ENCODE measurements around the gene KCNH6.

The KCNH6 gene, protein sequence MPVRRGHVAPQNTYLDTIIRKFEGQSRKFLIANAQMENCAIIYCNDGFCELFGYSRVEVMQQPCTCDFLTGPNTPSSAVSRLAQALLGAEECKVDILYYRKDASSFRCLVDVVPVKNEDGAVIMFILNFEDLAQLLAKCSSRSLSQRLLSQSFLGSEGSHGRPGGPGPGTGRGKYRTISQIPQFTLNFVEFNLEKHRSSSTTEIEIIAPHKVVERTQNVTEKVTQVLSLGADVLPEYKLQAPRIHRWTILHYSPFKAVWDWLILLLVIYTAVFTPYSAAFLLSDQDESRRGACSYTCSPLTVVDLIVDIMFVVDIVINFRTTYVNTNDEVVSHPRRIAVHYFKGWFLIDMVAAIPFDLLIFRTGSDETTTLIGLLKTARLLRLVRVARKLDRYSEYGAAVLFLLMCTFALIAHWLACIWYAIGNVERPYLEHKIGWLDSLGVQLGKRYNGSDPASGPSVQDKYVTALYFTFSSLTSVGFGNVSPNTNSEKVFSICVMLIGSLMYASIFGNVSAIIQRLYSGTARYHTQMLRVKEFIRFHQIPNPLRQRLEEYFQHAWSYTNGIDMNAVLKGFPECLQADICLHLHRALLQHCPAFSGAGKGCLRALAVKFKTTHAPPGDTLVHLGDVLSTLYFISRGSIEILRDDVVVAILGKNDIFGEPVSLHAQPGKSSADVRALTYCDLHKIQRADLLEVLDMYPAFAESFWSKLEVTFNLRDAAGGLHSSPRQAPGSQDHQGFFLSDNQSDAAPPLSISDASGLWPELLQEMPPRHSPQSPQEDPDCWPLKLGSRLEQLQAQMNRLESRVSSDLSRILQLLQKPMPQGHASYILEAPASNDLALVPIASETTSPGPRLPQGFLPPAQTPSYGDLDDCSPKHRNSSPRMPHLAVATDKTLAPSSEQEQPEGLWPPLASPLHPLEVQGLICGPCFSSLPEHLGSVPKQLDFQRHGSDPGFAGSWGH

DNA sequence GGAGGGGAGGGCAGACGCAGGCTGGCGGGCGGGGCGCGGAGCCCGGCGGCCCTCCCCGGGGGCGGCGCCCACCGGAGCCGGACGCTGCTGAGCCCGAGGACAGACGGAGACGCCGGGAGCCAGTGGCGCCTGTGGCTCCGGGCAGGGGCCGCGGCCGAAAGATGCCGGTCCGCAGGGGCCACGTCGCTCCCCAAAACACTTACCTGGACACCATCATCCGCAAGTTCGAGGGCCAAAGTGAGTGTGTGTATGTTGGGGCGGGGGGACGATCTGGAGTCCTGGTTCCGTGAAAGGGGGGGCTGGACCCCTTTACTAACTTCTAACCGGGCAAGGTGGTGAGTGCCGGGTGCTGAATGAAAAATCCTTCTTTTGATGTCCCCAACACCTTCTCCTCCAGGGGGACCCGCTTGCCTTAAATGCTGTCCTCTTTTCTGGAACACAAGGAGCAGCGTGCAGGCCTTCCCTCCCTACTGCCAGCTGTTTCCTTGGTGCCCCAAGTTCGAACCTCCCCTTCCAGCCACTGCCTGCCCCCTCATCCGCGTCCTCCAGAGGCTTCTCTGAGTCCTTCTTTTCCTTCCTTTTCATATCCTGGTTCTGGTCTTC is at the start of gene KCNH6:
TSS of gene KCNH6 (plus strand) at position 106 of the 603 bp plus-strand sequence. CDS start at position 162, 56 bp downstream.
- peak; percentile 25 for DNase-seq

DNA sequence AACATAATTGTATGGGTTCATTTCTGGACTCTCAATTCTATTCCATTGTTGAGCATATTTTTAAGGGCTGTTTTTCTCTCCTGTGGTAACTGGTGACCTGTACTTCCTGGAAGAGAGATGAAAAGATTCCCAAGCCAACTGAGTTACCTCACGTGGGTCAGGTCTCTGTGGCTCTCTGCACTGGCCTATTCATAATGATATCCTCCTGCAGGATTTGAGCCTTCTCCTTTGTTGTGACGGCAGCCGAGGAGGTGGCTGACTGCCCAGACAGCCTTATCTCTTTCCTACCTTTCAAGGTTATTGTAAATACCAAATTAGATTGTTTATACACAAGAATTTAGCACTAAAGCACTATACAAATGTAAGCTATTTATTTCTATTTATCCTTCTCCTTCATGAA is 49.0 kb upstream of the KCNH6 start:
- DNase-seq = no peak

- DNase-seq = no peak
Observed at GRCh38 chr17:63474586-63475460, 48.3 kb upstream of the KCNH6 start.

DNA sequence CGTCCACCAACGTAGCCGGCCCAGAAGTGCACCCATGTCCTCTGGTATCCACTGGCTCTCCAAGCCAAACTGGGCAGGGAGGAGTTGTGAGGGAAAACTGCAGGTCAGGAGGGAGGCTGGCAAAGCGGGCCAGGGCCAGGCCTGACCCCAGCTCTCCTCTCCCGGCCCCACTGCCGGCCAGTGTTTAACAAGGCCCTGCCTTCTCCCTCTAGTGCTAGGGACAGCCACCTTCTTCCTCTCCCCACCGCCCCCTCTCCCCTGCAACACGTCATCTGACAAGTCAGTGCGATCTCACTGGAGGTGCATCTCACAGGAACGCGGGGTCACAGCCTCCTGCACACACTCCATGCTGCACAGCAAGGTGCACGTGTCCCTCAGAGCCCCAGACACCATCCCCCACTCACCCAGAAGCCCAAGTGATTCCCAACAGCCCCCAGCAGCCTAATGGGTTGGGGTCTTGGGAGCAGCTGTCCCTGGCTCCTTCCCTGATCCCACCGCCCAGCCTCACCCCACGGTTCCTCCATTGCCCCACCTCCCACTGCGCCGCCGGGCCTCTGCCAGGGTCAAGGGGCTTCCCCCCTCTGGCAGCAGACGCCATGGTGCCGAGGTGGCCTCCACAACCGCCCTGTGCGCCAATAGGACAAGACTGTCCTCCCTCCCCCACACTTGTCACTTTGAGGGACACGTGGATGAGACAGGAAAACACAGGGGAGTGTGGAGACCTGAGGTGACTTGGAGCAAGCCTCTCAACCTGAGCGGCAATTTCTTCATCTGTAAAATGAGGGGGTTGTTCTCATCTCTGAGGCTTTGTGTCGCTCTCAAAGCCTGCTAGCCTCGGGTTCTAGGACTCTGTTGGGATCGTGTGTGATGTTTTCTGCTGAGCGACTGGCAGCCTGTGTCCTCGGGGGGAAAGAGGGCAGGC is 47.4 kb upstream of the KCNH6 start:
- no peak for DNase-seq

DNA sequence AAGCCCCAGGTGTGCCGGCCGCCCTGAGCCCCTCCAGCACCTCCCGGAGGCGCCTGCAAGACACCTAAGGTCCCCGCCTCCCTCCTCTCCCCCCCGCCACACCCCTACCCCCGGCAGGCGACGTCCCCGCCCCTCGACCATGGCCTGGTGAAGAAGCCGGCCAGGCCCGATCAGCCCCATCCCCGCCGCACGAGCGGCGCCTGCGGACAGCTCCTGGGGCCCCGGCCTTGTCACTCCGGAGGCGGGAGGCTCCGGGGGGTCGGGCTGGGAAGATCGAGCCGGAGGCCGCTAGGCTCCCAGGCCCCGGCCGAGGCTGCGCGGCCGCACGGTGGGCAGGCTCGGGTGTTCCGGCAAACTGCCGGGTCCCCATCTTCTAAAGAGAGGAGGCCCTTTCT is 46.7 kb upstream of the KCNH6 start:
- DNase-seq = peak; percentile 45

DNA sequence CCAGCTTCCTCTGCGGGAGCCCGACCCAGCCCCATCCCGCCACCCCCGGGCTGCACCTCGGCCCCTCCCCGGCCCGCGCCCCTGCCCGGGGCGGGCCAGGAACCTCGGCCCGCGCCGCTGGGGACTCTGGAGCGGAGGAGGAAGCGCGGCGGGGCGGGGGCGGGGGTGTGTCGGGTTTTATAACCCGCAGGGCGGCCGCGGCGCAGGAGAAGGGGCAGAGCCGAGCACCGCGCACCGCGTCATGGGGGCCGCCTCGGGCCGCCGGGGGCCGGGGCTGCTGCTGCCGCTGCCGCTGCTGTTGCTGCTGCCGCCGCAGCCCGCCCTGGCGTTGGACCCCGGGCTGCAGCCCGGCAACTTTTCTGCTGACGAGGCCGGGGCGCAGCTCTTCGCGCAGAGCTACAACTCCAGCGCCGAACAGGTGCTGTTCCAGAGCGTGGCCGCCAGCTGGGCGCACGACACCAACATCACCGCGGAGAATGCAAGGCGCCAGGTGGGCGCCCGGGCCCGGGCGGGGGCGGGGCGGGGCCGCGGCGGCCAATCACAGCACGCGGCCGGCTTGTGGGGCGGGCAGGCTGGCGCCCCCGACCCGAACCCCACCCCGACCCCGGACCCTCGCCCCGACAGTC is 46.2 kb upstream of the KCNH6 start, which contains the start of gene ACE:
TSS of gene ACE (plus strand) at position 208 of the 626 bp plus-strand sequence. CDS start at position 242, 34 bp downstream.
- peak; percentile 65 for DNase-seq

- peak; percentile 32 for DNase-seq
Observed at GRCh38 chr17:63477480-63478440, 45.4 kb upstream of the KCNH6 start.

GRCh38 chr17:63478814-63479494 is 44.2 kb upstream of the KCNH6 start:
- peak; percentile 95 for DNase-seq

DNA sequence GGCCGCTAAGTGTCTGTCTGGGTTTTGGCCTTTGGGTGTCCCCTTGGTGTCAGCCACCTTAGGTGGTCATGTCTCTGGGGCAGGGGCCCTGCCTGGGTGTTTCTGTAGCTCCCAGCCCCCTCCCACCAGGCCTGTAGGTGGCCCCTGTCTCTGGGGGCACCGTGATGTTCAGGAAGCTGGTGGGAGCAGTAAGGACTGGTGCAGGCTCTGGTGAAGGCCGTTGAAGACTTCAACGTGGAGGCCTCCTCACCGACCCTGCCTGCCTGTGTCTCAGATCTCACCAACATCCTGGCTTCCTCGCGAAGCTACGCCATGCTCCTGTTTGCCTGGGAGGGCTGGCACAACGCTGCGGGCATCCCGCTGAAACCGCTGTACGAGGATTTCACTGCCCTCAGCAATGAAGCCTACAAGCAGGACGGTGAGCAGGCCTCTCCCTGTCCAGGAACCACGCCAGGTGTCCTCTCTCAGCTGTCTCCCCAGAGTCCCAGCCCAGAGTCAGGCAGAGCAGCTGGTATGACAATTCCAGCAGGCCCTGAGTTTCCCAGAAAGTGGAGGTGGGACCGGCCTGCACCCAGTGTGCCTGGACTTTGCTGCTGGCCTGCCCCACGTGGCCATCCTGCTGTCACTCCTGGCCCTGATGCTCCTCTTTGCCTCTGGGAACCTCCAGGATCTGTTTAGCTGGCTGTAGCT is 43.5 kb upstream of the KCNH6 start:
- no peak for DNase-seq

GRCh38 chr17:63480192-63480784 is 42.9 kb upstream of the KCNH6 start:
- no peak for DNase-seq

DNA sequence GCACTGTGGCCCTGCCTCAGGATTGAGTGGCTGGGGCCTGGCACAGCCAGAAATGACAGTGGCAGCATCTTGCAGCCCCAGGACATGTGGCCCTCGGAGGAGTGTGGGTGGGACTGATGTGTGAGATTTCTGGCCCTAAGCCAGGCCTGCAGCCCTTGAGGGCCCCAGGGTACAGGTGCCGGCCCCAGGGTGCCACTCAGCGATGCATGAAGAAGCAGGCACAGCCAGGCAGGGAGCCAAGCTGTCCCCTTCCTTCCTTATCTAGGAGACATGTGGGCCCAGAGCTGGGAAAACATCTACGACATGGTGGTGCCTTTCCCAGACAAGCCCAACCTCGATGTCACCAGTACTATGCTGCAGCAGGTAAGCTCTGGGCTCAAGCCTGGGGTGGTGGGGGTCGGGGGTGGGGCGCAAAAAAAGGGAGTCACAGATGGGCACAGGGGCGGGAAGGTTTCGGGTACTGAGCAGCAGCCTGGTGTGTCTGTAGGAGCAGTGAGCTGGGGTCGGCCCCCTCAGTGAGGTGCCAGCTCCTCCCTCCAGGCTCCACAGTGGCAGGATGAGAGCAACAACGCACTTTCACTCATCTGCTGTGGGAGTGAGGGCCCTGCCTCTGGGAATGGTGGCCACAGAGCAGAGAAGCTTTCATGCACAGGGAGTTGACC is 42.2 kb upstream of the KCNH6 start:
- no peak for DNase-seq

DNA sequence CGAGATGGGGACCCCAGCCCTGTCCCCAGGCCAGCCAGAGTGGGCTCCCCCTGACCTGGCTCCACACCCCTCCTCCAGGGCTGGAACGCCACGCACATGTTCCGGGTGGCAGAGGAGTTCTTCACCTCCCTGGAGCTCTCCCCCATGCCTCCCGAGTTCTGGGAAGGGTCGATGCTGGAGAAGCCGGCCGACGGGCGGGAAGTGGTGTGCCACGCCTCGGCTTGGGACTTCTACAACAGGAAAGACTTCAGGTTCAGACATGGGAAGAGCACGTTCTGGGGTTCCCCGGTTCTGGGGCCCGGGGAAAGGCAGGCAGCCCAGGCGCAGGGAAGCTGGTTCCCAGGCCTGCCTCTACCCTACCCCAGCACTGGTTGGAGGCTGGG is 41.7 kb upstream of the KCNH6 start:
- DNase-seq = no peak

- DNase-seq = no peak
Observed at GRCh38 chr17:63482509-63482908, 40.6 kb upstream of the KCNH6 start.

- DNase-seq = no peak
Observed at GRCh38 chr17:63483038-63483437, 40.1 kb upstream of the KCNH6 start.

DNA sequence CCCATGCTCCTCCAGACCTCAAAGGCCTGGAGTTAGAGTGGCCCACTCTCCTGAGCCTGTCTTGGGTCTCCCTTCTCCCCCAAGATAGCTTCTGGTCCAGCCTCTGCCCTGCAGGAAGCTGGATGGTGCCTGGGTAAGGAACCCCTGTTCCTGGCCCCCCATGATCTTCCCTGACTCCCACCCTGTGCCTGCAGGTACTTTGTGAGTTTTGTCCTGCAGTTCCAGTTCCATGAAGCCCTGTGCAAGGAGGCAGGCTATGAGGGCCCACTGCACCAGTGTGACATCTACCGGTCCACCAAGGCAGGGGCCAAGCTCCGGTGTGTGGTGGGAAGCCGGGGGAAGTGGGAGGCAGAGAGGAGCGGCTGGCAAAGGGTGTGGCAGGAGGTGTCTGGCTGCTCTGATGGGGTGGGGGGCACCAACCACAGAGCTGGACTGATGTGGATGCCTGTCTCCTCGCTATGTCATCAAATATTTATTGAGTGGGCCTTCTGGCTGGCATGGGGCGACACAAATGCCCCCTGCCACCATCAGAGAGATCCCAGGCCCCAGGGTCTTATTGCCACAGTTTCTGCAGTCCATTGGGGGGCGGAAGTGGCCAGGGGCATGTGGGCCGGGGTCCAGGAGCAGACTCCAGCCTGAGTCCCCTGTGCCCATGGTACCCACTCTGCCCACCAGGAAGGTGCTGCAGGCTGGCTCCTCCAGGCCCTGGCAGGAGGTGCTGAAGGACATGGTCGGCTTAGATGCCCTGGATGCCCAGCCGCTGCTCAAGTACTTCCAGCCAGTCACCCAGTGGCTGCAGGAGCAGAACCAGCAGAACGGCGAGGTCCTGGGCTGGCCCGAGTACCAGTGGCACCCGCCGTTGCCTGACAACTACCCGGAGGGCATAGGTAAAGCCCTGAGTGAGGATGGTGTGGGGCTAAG is 39.2 kb upstream of the KCNH6 start:
- no peak for DNase-seq
